ENCODE measurements around the gene ADCY3.

DNA sequence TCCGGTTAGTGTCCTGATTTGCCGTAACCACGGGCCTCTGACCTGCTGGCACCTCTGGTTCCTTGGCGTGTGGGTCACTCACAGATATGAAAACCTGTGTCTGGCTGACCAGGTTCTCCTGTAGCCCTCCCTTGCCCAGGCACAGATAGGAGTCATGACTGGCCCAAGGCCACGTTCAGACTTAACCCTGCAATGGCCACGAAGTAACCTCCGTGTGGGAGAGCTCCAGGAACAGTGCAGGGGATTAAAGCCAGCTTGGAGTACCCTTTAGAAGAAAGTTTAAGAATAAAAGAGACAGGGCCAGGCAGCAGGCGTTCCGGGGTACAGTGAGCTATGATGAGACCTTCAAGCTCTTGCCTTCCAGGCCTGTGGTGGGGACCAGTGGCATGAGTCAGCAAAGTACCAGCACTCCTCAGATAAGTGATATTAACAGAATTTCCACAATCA lies 101.3 kb downstream of the ADCY3 start:
- TF ChIP-seq, protein P1, sequence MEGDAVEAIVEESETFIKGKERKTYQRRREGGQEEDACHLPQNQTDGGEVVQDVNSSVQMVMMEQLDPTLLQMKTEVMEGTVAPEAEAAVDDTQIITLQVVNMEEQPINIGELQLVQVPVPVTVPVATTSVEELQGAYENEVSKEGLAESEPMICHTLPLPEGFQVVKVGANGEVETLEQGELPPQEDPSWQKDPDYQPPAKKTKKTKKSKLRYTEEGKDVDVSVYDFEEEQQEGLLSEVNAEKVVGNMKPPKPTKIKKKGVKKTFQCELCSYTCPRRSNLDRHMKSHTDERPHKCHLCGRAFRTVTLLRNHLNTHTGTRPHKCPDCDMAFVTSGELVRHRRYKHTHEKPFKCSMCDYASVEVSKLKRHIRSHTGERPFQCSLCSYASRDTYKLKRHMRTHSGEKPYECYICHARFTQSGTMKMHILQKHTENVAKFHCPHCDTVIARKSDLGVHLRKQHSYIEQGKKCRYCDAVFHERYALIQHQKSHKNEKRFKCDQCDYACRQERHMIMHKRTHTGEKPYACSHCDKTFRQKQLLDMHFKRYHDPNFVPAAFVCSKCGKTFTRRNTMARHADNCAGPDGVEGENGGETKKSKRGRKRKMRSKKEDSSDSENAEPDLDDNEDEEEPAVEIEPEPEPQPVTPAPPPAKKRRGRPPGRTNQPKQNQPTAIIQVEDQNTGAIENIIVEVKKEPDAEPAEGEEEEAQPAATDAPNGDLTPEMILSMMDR (optimal IDR thresholded peaks at IDR 0.05 in 1 of 3, IDR thresholded peaks at IDR 0.05 in 1 of 3, conservative IDR thresholded peaks at IDR 0.05 in 1 of 3; ENCODE audit: extremely low read depth in 1 of 3, insufficient read depth in 2 of 3, low read length in 3 of 3) = no peak
- TF ChIP-seq EZH2 (IDR thresholded peaks at IDR 0.05; ENCODE audit: low read length) = no peak

Data from keratinocyte (primary cell).